Keratinocyte (primary cell): ENCODE data around the gene PAX8. TPM values are rescaled to one million over a fixed set of nuclear protein-coding genes. Genes with fewer than 3 reads are reported as not detected.
"Not testable (repeated sequence)": the region's sequence is repeated elsewhere in the genome, so short reads cannot be mapped to it uniquely, and the experiment has no call there.

Experiments used
- DNase-seq: peaks from one replicate; pipeline ENCODE4 v3.0.0-alpha.2; 2011; ENCODE audit warnings: low read depth, missing footprints, low spot score
- FAIRE-seq: peaks from 2 replicates; lab custom pipeline; 2011; peaks lifted over from hg19 to GRCh38; lab: Jason Lieb, UNC
- H2AFZ ChIP-seq: 2 replicates; pipeline ENCODE4 v1.6.0; 2012; ENCODE audit warnings: low read length, control low read depth, inconsistent platforms; ENCODE audit not compliant: control insufficient read depth
- H3K27ac ChIP-seq: 2 replicates; pipeline ENCODE4 v1.5.1; 2011; ENCODE audit warnings: low read length; ENCODE audit not compliant: control insufficient read depth, insufficient read depth
- H3K27me3 ChIP-seq: 3 replicates; pipeline ENCODE4 v1.6.0; 2011; ENCODE audit warnings: low read length; ENCODE audit not compliant: control insufficient read depth, insufficient read depth; ENCODE audit errors: extremely low read depth
- H3K36me3 ChIP-seq, 2 experiments: 2 replicates in 1 of 2; 3 replicates in 1 of 2; pipeline ENCODE4 v1.5.1; 2011; ENCODE audit warnings: low read length in 2 of 2, mild to moderate bottlenecking in 1 of 2; ENCODE audit not compliant: control insufficient read depth in 2 of 2, insufficient read depth in 2 of 2; ENCODE audit errors: extremely low read depth in 1 of 2
- H3K4me1 ChIP-seq: 3 replicates; pipeline ENCODE4 v1.5.1; 2011; ENCODE audit warnings: low read length; ENCODE audit not compliant: control insufficient read depth, insufficient read depth; ENCODE audit errors: extremely low read depth
- H3K4me2 ChIP-seq: 3 replicates; pipeline ENCODE4 v1.6.0; 2011; ENCODE audit warnings: low read depth, low read length; ENCODE audit not compliant: control insufficient read depth, insufficient read depth; ENCODE audit errors: extremely low read depth
- H3K4me3 ChIP-seq, 3 experiments: fragments of 200-600 bp in 1 of 3; sonication (generic) in 1 of 3; 2 replicates in 2 of 3; 3 replicates in 1 of 3; pipeline ENCODE4 v1.5.1; 2011 to 2016; ENCODE audit warnings: low read length in 3 of 3, mild to moderate bottlenecking in 3 of 3, control low read depth in 2 of 3, inconsistent platforms in 1 of 3, low read depth in 1 of 3, mixed read lengths in 1 of 3, mixed run types in 1 of 3, moderate library complexity in 1 of 3; ENCODE audit not compliant: control insufficient read depth in 2 of 3, insufficient read depth in 2 of 3; ENCODE audit errors: extremely low read depth in 1 of 3
- H3K79me2 ChIP-seq: 2 replicates; pipeline ENCODE4 v1.6.0; 2012; ENCODE audit warnings: low read length; ENCODE audit not compliant: control insufficient read depth, insufficient read depth
- H3K9ac ChIP-seq: 3 replicates; pipeline ENCODE4 v1.6.0; 2011; ENCODE audit warnings: low read length; ENCODE audit not compliant: control insufficient read depth, insufficient read depth; ENCODE audit errors: extremely low read depth
- H3K9me1 ChIP-seq: 3 replicates; pipeline ENCODE4 v1.6.0; 2011; ENCODE audit warnings: low read length; ENCODE audit not compliant: control insufficient read depth, insufficient read depth; ENCODE audit errors: extremely low read depth
- H3K9me3 ChIP-seq: 2 replicates; pipeline ENCODE4 v1.5.1; 2012; ENCODE audit warnings: low read depth, low read length; ENCODE audit not compliant: control insufficient read depth
- H4K20me1 ChIP-seq: 3 replicates; pipeline ENCODE4 v1.6.0; 2011; ENCODE audit warnings: low read length; ENCODE audit not compliant: control insufficient read depth, insufficient read depth; ENCODE audit errors: extremely low read depth
- EZH2 ChIP-seq: IDR thresholded peaks from one replicate; pipeline ENCODE4 v1.6.1; 2012; ENCODE audit warnings: inconsistent platforms, mild to moderate bottlenecking, low read length, moderate library complexity
- dilution Hi-C: fragments of 300-500 bp; cut with MboI; formaldehyde crosslinking; loops from one replicate; pipeline ENCODE4 v1.7.0; 2020; ENCODE audit warnings: low sequenced_read_pairs; ENCODE audit not compliant: extremely low pct_ligation_motif_present
- polyA plus RNA-seq, 5 experiments: library from polyadenylated mRNA; depleted of rRNA in 3 of 5; stranded (reverse) in 3 of 5; stranded (forward) in 1 of 5; unstranded in 1 of 5; fragments of >200 nt; gene quantifications; 1 replicate in 1 of 5; 2 replicates in 3 of 5; 3 replicates in 1 of 5; pipeline versions ENCODE4 v1.2.1 to v1.2.3, GENCODE V29; 2011 to 2012; ENCODE audit warnings: missing spikeins in 2 of 5, low read depth in 1 of 5, low replicate concordance in 1 of 5
- TF ChIP-seq, protein P1 (sequence below), 3 experiments: IDR thresholded peaks in 1 of 3; conservative IDR thresholded peaks in 1 of 3; optimal IDR thresholded peaks in 1 of 3; 2 replicates in 2 of 3; 3 replicates in 1 of 3; pipeline versions ENCODE3 to v1.5.1; 2011; ENCODE audit warnings: low read length in 3 of 3, mild to moderate bottlenecking in 3 of 3, moderate library complexity in 2 of 3, control low read depth in 1 of 3, inconsistent platforms in 1 of 3; ENCODE audit not compliant: insufficient read depth in 2 of 3; ENCODE audit errors: extremely low read depth in 1 of 3

The PAX8 gene
- polyA plus RNA-seq, 1 donor (not counting 4 experiments of a cell fraction or from before 2014, with no cell fraction given) = 3.4 TPM

GRCh38 chr2:113297590-113297989 is 18.9 kb upstream of the PAX8 start:
- H3K36me3 ChIP-seq, H3K4me2 ChIP-seq, H3K9me1 ChIP-seq, H4K20me1 ChIP-seq, H3K9me3 ChIP-seq, H2AFZ ChIP-seq, H3K79me2 ChIP-seq, H3K9ac ChIP-seq, H3K27ac ChIP-seq, H3K4me3 ChIP-seq, DNase-seq, dilution Hi-C loops, H3K4me1 ChIP-seq, H3K27me3 ChIP-seq, FAIRE-seq: not testable (repeated sequence)
- TF ChIP-seq, protein P1, sequence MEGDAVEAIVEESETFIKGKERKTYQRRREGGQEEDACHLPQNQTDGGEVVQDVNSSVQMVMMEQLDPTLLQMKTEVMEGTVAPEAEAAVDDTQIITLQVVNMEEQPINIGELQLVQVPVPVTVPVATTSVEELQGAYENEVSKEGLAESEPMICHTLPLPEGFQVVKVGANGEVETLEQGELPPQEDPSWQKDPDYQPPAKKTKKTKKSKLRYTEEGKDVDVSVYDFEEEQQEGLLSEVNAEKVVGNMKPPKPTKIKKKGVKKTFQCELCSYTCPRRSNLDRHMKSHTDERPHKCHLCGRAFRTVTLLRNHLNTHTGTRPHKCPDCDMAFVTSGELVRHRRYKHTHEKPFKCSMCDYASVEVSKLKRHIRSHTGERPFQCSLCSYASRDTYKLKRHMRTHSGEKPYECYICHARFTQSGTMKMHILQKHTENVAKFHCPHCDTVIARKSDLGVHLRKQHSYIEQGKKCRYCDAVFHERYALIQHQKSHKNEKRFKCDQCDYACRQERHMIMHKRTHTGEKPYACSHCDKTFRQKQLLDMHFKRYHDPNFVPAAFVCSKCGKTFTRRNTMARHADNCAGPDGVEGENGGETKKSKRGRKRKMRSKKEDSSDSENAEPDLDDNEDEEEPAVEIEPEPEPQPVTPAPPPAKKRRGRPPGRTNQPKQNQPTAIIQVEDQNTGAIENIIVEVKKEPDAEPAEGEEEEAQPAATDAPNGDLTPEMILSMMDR (optimal IDR thresholded peaks at IDR 0.05 in 1 of 3, IDR thresholded peaks at IDR 0.05 in 1 of 3, conservative IDR thresholded peaks at IDR 0.05 in 1 of 3; ENCODE audit: extremely low read depth in 1 of 3, insufficient read depth in 2 of 3, low read length in 3 of 3) = peak in 2 of 3 experiments; percentile 38 to 49

- DNase-seq (no peak), FAIRE-seq (no peak)
- H3K79me2 ChIP-seq = no peaks in the 10 kb centered on the region
- H3K27me3 ChIP-seq = no peaks in the 10 kb centered on the region
- H2AFZ ChIP-seq = peak overlapping the region; percentile 13
- H3K9me1 ChIP-seq = no peaks in the 10 kb centered on the region
- no peak overlapping the region for H3K4me3 ChIP-seq
- dilution Hi-C loops = no loop called here
- no peak overlapping the region for H3K9ac ChIP-seq
- H3K36me3 ChIP-seq = no peaks in the 10 kb centered on the region
- H4K20me1 ChIP-seq = no peaks in the 10 kb centered on the region
- peaks cover 2% of the 10 kb centered on the region for H3K4me1 ChIP-seq
- no peak overlapping the region for H3K27ac ChIP-seq
- TF ChIP-seq, protein P1 (optimal IDR thresholded peaks at IDR 0.05 in 1 of 3, IDR thresholded peaks at IDR 0.05 in 1 of 3, conservative IDR thresholded peaks at IDR 0.05 in 1 of 3; ENCODE audit: extremely low read depth in 1 of 3, insufficient read depth in 2 of 3, low read length in 3 of 3) = no peak
- no peak for TF ChIP-seq EZH2
- H3K4me2 ChIP-seq = no peak overlapping the region
- H3K9me3 ChIP-seq = no peaks in the 10 kb centered on the region
Observed at GRCh38 chr2:113291191-113291590, 12.5 kb upstream of the PAX8 start.

GRCh38 chr2:113288674-113289149 is 10.0 kb upstream of the PAX8 start:
- H3K79me2 ChIP-seq, H3K36me3 ChIP-seq, H4K20me1 ChIP-seq, H3K4me2 ChIP-seq, H3K27me3 ChIP-seq, FAIRE-seq, DNase-seq, H3K9ac ChIP-seq, H3K4me3 ChIP-seq, H2AFZ ChIP-seq, dilution Hi-C loops, H3K9me1 ChIP-seq, H3K27ac ChIP-seq, H3K9me3 ChIP-seq: not testable (repeated sequence)
- peaks cover 23% of the 10 kb centered on the region for H3K4me1 ChIP-seq

GRCh38 chr2:113288117-113288673 is 9.5 kb upstream of the PAX8 start:
- H3K9me3 ChIP-seq, dilution Hi-C loops, H3K27ac ChIP-seq, H2AFZ ChIP-seq, H3K9ac ChIP-seq, H3K4me2 ChIP-seq, H3K4me3 ChIP-seq, H3K9me1 ChIP-seq, H3K79me2 ChIP-seq, DNase-seq, H3K36me3 ChIP-seq, H4K20me1 ChIP-seq, H3K27me3 ChIP-seq, FAIRE-seq: not testable (repeated sequence)
- peaks cover 28% of the 10 kb centered on the region for H3K4me1 ChIP-seq
